Fibroblast of pulmonary artery (primary cell): Measurements from ENCODE around the gene RNF144A.
A peak's percentile ranks its signal among the peaks of the same experiment; 100 is the strongest.

Experiments used
- DNase-seq: peaks from one replicate; pipeline ENCODE4 v3.0.0-alpha.2; 2010; ENCODE audit warnings: low read depth
- H3K4me3 ChIP-seq: replicated peaks from 2 replicates; pipeline ENCODE4 v1.5.1; 2011; ENCODE audit warnings: low read depth, mild to moderate bottlenecking, control low read depth, low read length, moderate library complexity
- TF ChIP-seq, protein P1 (sequence below): IDR thresholded peaks from 2 replicates; pipeline ENCODE4 v1.5.1; 2011; ENCODE audit warnings: mild to moderate bottlenecking, control low read depth, low read length, inconsistent platforms; ENCODE audit errors: missing control alignments

The RNF144A gene

DNA sequence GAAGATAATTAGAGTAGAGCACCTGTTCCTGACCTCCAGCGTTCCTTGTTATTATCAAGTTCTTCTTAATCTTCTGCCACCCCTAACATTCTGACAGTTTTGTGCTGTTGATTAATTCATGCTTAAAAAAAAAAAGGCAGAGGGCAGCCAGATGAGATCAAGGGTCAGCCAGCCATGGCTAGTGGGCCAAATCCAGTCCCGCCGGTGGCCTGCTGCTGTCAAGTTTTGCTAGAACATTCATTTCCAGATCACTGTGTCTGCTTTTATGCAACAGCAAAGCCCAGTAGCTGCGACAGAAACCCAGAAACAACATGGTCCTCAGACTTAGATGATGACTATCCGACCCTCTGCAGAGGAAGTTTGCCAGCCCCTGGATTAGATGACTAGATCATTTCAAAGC is 101.6 kb downstream of the RNF144A start:
- H3K4me3 ChIP-seq: no peak overlapping the region
- no peak for DNase-seq
- TF ChIP-seq, protein P1, sequence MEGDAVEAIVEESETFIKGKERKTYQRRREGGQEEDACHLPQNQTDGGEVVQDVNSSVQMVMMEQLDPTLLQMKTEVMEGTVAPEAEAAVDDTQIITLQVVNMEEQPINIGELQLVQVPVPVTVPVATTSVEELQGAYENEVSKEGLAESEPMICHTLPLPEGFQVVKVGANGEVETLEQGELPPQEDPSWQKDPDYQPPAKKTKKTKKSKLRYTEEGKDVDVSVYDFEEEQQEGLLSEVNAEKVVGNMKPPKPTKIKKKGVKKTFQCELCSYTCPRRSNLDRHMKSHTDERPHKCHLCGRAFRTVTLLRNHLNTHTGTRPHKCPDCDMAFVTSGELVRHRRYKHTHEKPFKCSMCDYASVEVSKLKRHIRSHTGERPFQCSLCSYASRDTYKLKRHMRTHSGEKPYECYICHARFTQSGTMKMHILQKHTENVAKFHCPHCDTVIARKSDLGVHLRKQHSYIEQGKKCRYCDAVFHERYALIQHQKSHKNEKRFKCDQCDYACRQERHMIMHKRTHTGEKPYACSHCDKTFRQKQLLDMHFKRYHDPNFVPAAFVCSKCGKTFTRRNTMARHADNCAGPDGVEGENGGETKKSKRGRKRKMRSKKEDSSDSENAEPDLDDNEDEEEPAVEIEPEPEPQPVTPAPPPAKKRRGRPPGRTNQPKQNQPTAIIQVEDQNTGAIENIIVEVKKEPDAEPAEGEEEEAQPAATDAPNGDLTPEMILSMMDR: no peak

DNA sequence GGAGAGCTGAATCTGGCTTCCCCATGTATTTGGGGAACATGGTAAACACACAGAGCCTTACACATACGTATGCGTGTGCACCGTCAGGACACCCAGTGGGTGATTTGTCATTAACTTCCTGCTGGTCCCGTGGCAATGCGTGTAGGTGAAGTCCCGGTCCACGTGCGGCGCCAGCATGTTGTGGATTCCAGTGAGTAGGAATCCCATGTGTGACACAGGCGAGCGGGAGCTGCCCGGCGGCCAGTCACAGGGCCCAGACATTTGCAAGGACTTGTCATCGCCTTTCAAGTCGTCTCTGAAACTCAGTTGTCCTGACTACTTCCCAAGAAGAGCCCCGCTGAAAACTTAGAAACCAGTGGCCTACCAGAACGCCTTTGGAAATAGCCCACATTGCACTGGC is 102.0 kb downstream of the RNF144A start:
- no peak for DNase-seq
- H3K4me3 ChIP-seq: no peak overlapping the region
- TF ChIP-seq, protein P1: no peak

DNA sequence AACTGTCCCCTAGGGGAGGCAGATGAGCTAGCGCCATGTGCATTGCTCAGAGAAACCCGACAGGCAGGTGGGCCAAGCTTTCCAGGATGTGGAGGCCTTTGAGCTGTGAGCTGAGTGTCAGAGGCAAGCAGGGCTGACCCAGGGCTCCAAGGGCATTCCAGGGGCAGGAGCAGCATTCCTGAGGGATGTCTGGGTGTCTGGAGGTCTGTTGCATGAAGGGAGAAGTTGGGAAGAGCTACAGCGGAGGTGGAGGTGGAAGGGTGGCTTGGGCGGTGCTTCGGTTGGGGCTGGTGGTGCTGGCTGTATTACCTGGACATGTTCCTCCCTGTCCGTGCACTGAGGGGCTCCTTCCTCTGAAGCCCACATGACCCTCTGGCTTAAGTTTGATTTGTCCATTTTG is 102.8 kb downstream of the RNF144A start:
- no peak for DNase-seq
- H3K4me3 ChIP-seq: no peak overlapping the region
- TF ChIP-seq, protein P1: no peak

DNA sequence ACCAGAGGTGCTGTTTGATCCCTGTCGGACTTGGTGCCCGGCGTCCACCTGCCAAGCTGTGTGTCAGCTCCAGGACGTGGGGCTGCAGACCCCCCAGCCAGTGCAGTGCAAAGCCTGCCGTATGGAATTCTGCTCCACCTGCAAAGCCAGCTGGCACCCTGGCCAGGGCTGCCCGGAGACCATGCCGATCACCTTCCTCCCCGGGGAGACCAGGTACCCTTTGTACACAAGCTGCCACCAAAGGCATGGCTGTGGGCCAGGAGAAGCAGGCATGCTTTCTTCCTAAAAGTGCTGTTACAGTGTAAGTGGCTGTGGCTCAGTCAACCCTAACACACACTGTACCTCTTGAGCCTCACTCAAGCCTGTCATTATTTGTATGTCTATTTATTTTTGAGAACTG is 103.3 kb downstream of the RNF144A start:
- DNase-seq: no peak
- H3K4me3 ChIP-seq: no peak overlapping the region
- TF ChIP-seq, protein P1: no peak

DNA sequence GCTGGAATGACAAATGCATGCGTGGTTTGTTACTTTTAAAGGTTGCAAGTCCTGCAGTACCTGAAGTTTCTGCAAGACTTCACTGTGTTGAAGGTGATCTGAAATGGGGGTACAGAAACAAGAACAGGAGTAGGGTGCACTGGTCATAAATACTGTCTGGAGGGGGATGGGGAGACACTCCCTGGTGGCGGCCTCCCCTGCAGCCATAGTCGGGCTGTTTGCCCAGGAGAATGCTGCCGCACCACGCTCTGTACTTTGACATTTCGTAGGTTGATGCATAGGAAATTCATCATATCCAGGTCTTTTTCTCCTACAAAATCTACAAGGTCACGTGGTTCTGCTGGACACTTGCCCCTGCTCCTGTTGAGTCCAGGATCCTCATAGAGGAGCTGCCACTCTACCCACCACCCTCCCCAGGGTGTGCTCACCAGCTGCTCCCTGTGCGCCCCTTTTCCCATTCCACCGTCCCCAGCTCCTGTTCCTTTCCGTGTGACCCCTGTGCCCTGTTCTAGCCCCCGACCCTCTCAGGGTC is 103.8 kb downstream of the RNF144A start:
- TF ChIP-seq, protein P1: no peak
- DNase-seq: no peak
- no peak overlapping the region for H3K4me3 ChIP-seq

DNA sequence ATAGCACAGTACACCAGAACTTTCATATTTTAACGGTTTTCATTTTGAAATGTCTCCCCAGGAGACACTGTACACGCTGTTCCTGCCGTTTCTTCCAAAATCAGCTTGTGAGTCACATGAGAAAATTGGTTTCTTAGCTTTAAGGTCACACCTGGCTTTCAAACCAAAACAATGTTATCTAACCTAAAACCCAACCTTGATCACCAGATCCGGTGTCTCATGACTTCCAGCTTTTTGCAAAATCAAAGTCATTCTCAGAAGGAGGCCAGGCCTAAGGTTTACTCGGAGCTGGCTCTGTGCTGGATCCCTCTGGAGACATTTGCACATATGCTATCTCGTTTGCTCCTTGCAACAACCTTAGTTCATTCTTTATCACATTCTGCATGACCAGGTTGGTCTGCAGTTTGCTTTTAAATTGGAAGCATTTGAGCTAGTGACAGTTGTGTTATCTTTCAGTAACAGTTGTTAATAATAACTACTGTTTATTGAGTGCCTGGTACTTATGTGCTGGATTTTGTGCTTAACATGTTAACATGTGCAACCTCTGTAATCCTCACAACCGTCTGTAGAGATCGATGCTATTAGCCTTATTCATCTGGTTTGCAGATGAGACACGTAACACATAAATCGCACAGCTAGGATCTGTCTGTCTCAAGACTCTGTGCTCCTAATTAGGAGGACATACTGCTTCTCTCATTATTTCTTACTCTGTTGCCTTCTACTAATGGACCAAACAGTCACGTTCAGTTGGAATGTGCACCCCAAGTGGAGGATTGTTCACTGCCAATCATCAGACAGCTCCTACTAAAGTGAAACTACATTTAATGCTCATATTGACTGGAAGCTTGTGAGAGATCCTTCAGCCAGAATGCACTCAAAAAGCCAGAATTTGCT is 105.5 kb downstream of the RNF144A start:
- no peak overlapping the region for H3K4me3 ChIP-seq
- TF ChIP-seq, protein P1: no peak
- DNase-seq: peak; percentile 78
